Gastrocnemius medialis (tissue), 4 donors: Measurements from ENCODE around the gene NRG2.

Source experiments
- POLR2A ChIP-seq, 2 donors: fragments of 450-650 bp; IDR thresholded peaks; one replicate each; pipeline ENCODE4 v1.6.1; 2017; ENCODE audit warnings: antibody characterized with exemption in 2 of 2, mild to moderate bottlenecking in 2 of 2, moderate library complexity in 2 of 2
- TF ChIP-seq, protein P1 (sequence below), 5 experiments: fragments of 450-650 bp in 3 of 5; fragments of 200-600 bp in 2 of 5; sonication (generic) in 2 of 5; IDR thresholded peaks in 4 of 5; conservative IDR thresholded peaks in 1 of 5; 1 replicate in 4 of 5; 2 replicates in 1 of 5; pipeline ENCODE4 v1.5.1; 2016 to 2019; ENCODE audit warnings: antibody characterized with exemption in 5 of 5, mild to moderate bottlenecking in 3 of 5, moderate library complexity in 3 of 5

DNA sequence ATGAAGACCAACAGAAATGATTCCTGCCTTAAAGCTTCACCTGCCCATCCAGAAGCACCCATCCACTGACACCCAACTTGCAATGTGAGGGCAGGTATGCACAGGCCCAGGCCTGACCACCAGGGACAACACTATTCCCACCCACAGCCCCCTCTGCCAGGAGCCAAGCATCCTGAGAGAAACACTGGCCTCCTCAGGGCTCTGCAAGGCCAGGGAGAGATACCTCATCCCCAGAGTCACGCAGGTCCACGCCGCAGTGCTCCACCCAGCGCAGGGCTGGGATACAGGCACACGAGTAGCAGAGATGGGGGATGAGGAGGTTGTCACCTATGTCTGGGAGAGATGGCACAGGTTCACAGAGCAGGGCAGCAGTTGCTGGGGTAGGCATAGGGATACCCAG, 148.1 kb downstream of the NRG2 start:
- TF ChIP-seq, protein P1, sequence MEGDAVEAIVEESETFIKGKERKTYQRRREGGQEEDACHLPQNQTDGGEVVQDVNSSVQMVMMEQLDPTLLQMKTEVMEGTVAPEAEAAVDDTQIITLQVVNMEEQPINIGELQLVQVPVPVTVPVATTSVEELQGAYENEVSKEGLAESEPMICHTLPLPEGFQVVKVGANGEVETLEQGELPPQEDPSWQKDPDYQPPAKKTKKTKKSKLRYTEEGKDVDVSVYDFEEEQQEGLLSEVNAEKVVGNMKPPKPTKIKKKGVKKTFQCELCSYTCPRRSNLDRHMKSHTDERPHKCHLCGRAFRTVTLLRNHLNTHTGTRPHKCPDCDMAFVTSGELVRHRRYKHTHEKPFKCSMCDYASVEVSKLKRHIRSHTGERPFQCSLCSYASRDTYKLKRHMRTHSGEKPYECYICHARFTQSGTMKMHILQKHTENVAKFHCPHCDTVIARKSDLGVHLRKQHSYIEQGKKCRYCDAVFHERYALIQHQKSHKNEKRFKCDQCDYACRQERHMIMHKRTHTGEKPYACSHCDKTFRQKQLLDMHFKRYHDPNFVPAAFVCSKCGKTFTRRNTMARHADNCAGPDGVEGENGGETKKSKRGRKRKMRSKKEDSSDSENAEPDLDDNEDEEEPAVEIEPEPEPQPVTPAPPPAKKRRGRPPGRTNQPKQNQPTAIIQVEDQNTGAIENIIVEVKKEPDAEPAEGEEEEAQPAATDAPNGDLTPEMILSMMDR (IDR thresholded peaks at IDR 0.05 in 4 of 5, conservative IDR thresholded peaks at IDR 0.05 in 1 of 5): no peak
- TF ChIP-seq POLR2A (IDR thresholded peaks at IDR 0.05): no peak
